HG03565 (cell line): ENCODE data around the gene FOXO3.
"Not testable (repeated sequence)": the region's sequence is repeated elsewhere in the genome, so short reads cannot be mapped to it uniquely, and the experiment has no call there.

Source experiments
- ATAC-seq: cut with Tn5 transposase; IDR thresholded peaks from one replicate; pipeline ENCODE4 v1.9.1; 2021; ENCODE audit warnings: mild to moderate bottlenecking, moderate library complexity; ENCODE audit not compliant: unreplicated experiment

FOXO3 gene

GRCh38 chr6:108680314-108680713 is 119.6 kb downstream of the FOXO3 start:
- not testable (repeated sequence) for ATAC-seq

GRCh38 chr6:108681721-108682120 is 121.0 kb downstream of the FOXO3 start:
- ATAC-seq: not testable (repeated sequence)

- not testable (repeated sequence) for ATAC-seq
Measured at GRCh38 chr6:108682383-108683119, 121.8 kb downstream of the FOXO3 start.

- ATAC-seq: not testable (repeated sequence)
Measured at GRCh38 chr6:108683976-108684375, 123.3 kb downstream of the FOXO3 start.

GRCh38 chr6:108684771-108685329 is 124.1 kb downstream of the FOXO3 start:
- no peak for ATAC-seq

- ATAC-seq: no peak
Measured at GRCh38 chr6:108685970-108686369, 125.3 kb downstream of the FOXO3 start.

- no peak for ATAC-seq
Measured at GRCh38 chr6:108686896-108687295, 126.2 kb downstream of the FOXO3 start.

- ATAC-seq: no peak
Measured at GRCh38 chr6:108687921-108688320, 127.2 kb downstream of the FOXO3 start.

- ATAC-seq: no peak
Measured at GRCh38 chr6:108689272-108690161, 128.8 kb downstream of the FOXO3 start.

GRCh38 chr6:108690326-108691049 is 129.8 kb downstream of the FOXO3 start:
- no peak for ATAC-seq

- ATAC-seq: no peak
Measured at GRCh38 chr6:108693430-108694154, 132.9 kb downstream of the FOXO3 start.

- ATAC-seq: no peak
Measured at GRCh38 chr6:108694816-108695215, 134.1 kb downstream of the FOXO3 start.

- no peak for ATAC-seq
Measured at GRCh38 chr6:108697561-108698161, 136.9 kb downstream of the FOXO3 start.

GRCh38 chr6:108698593-108699289 is 138.0 kb downstream of the FOXO3 start:
- ATAC-seq: no peak

- ATAC-seq: no peak
Measured at GRCh38 chr6:108699290-108700041, 138.7 kb downstream of the FOXO3 start.

GRCh38 chr6:108702106-108702851 is 141.6 kb downstream of the FOXO3 start:
- no peak for ATAC-seq

GRCh38 chr6:108706649-108707048 is 145.9 kb downstream of the FOXO3 start:
- no peak for ATAC-seq
